Measurements from ENCODE around the gene TOX3.

The TOX3 gene

GRCh38 chr16:52416888-52417287 lies 130.1 kb downstream of the TOX3 start:
- H3K36me3 ChIP-seq (ENCODE audit: control insufficient read depth in 2 of 2, insufficient read depth in 2 of 2, low read length in 2 of 2) = no peaks in the 10 kb centered on the region
- H3K27me3 ChIP-seq (ENCODE audit: control insufficient read depth in 2 of 2, insufficient read depth in 2 of 2, low read length in 2 of 2) = no peaks in the 10 kb centered on the region
- H3K9me3 ChIP-seq (ENCODE audit: control insufficient read depth in 2 of 2, low read length in 2 of 2) = no peaks in the 10 kb centered on the region
- no peak overlapping the region for H3K4me3 ChIP-seq (ENCODE audit: low read length in 2 of 2)
- no peaks in the 10 kb centered on the region for H3K4me1 ChIP-seq (ENCODE audit: control insufficient read depth in 2 of 2, insufficient read depth in 2 of 2, low read length in 2 of 2)
- no peak overlapping the region for H3K9ac ChIP-seq (ENCODE audit: low read depth in 1 of 2, low read length in 2 of 2)
- no peak overlapping the region for H3K27ac ChIP-seq (ENCODE audit: low read depth in 2 of 2, low read length in 2 of 2)

- Histone ChIP-seq H3K27ac (ENCODE audit: low read depth in 2 of 2, low read length in 2 of 2) (no peak overlapping the region), H3K4me1 (ENCODE audit: control insufficient read depth in 2 of 2, insufficient read depth in 2 of 2, low read length in 2 of 2) (peaks cover 0 to 13% of the 10 kb centered on the region in 2 donors), H3K9ac (ENCODE audit: low read depth in 1 of 2, low read length in 2 of 2) (no peak overlapping the region), H3K27me3 (ENCODE audit: control insufficient read depth in 2 of 2, insufficient read depth in 2 of 2, low read length in 2 of 2) (no peaks in the 10 kb centered on the region), H3K4me3 (ENCODE audit: low read length in 2 of 2) (no peak overlapping the region), H3K36me3 (ENCODE audit: control insufficient read depth in 2 of 2, insufficient read depth in 2 of 2, low read length in 2 of 2) (no peaks in the 10 kb centered on the region), H3K9me3 (ENCODE audit: control insufficient read depth in 2 of 2, low read length in 2 of 2) (no peaks in the 10 kb centered on the region)
These were observed 135.9 kb downstream of the TOX3 start for GRCh38 chr16:52411011-52411410.

GRCh38 chr16:52408191-52408845 lies 138.6 kb downstream of the TOX3 start:
- Histone ChIP-seq H3K27ac (ENCODE audit: low read depth in 2 of 2, low read length in 2 of 2) (peak overlapping the region; percentile 29 to 32), H3K9ac (ENCODE audit: low read depth in 1 of 2, low read length in 2 of 2) (no peak overlapping the region), H3K9me3 (ENCODE audit: control insufficient read depth in 2 of 2, low read length in 2 of 2) (no peaks in the 10 kb centered on the region), H3K36me3 (ENCODE audit: control insufficient read depth in 2 of 2, insufficient read depth in 2 of 2, low read length in 2 of 2) (no peaks in the 10 kb centered on the region), H3K4me3 (ENCODE audit: low read length in 2 of 2) (no peak overlapping the region), H3K4me1 (ENCODE audit: control insufficient read depth in 2 of 2, insufficient read depth in 2 of 2, low read length in 2 of 2) (peaks cover 0 to 13% of the 10 kb centered on the region in 2 donors), H3K27me3 (ENCODE audit: control insufficient read depth in 2 of 2, insufficient read depth in 2 of 2, low read length in 2 of 2) (no peaks in the 10 kb centered on the region)

GRCh38 chr16:52407778-52408177 lies 139.2 kb downstream of the TOX3 start:
- Histone ChIP-seq H3K4me1 (ENCODE audit: control insufficient read depth in 2 of 2, insufficient read depth in 2 of 2, low read length in 2 of 2) (peaks cover 0 to 13% of the 10 kb centered on the region in 2 donors), H3K27me3 (ENCODE audit: control insufficient read depth in 2 of 2, insufficient read depth in 2 of 2, low read length in 2 of 2) (no peaks in the 10 kb centered on the region), H3K9ac (ENCODE audit: low read depth in 1 of 2, low read length in 2 of 2) (no peak overlapping the region), H3K4me3 (ENCODE audit: low read length in 2 of 2) (no peak overlapping the region), H3K9me3 (ENCODE audit: control insufficient read depth in 2 of 2, low read length in 2 of 2) (no peaks in the 10 kb centered on the region), H3K36me3 (ENCODE audit: control insufficient read depth in 2 of 2, insufficient read depth in 2 of 2, low read length in 2 of 2) (no peaks in the 10 kb centered on the region), H3K27ac (ENCODE audit: low read depth in 2 of 2, low read length in 2 of 2) (peak overlapping the region in 1 of 2 donors; percentile 32)

GRCh38 chr16:52405441-52405840 lies 141.5 kb downstream of the TOX3 start:
- Histone ChIP-seq H3K36me3 (ENCODE audit: control insufficient read depth in 2 of 2, insufficient read depth in 2 of 2, low read length in 2 of 2) (no peaks in the 10 kb centered on the region), H3K27ac (ENCODE audit: low read depth in 2 of 2, low read length in 2 of 2) (no peak overlapping the region), H3K9me3 (ENCODE audit: control insufficient read depth in 2 of 2, low read length in 2 of 2) (no peaks in the 10 kb centered on the region), H3K27me3 (ENCODE audit: control insufficient read depth in 2 of 2, insufficient read depth in 2 of 2, low read length in 2 of 2) (no peaks in the 10 kb centered on the region), H3K4me1 (ENCODE audit: control insufficient read depth in 2 of 2, insufficient read depth in 2 of 2, low read length in 2 of 2) (peaks cover 0 to 13% of the 10 kb centered on the region in 2 donors), H3K4me3 (ENCODE audit: low read length in 2 of 2) (no peak overlapping the region), H3K9ac (ENCODE audit: low read depth in 1 of 2, low read length in 2 of 2) (no peak overlapping the region)

GRCh38 chr16:52404546-52404945 lies 142.4 kb downstream of the TOX3 start:
- H3K36me3 ChIP-seq (ENCODE audit: control insufficient read depth in 2 of 2, insufficient read depth in 2 of 2, low read length in 2 of 2) = no peaks in the 10 kb centered on the region
- peaks cover 0 to 13% of the 10 kb centered on the region in 2 donors for H3K4me1 ChIP-seq (ENCODE audit: control insufficient read depth in 2 of 2, insufficient read depth in 2 of 2, low read length in 2 of 2)
- H3K27me3 ChIP-seq (ENCODE audit: control insufficient read depth in 2 of 2, insufficient read depth in 2 of 2, low read length in 2 of 2) = no peaks in the 10 kb centered on the region
- H3K27ac ChIP-seq (ENCODE audit: low read depth in 2 of 2, low read length in 2 of 2) = no peak overlapping the region
- no peak overlapping the region for H3K4me3 ChIP-seq (ENCODE audit: low read length in 2 of 2)
- no peak overlapping the region for H3K9ac ChIP-seq (ENCODE audit: low read depth in 1 of 2, low read length in 2 of 2)
- no peaks in the 10 kb centered on the region for H3K9me3 ChIP-seq (ENCODE audit: control insufficient read depth in 2 of 2, low read length in 2 of 2)

GRCh38 chr16:52399116-52399515 lies 147.8 kb downstream of the TOX3 start:
- Histone ChIP-seq H3K9ac (ENCODE audit: low read depth in 1 of 2, low read length in 2 of 2) (no peak overlapping the region), H3K27ac (ENCODE audit: low read depth in 2 of 2, low read length in 2 of 2) (no peak overlapping the region), H3K4me3 (ENCODE audit: low read length in 2 of 2) (no peak overlapping the region), H3K36me3 (ENCODE audit: control insufficient read depth in 2 of 2, insufficient read depth in 2 of 2, low read length in 2 of 2) (no peaks in the 10 kb centered on the region), H3K4me1 (ENCODE audit: control insufficient read depth in 2 of 2, insufficient read depth in 2 of 2, low read length in 2 of 2) (no peaks in the 10 kb centered on the region), H3K9me3 (ENCODE audit: control insufficient read depth in 2 of 2, low read length in 2 of 2) (no peaks in the 10 kb centered on the region), H3K27me3 (ENCODE audit: control insufficient read depth in 2 of 2, insufficient read depth in 2 of 2, low read length in 2 of 2) (no peaks in the 10 kb centered on the region)

- Histone ChIP-seq H3K27me3 (ENCODE audit: control insufficient read depth in 2 of 2, insufficient read depth in 2 of 2, low read length in 2 of 2) (no peaks in the 10 kb centered on the region), H3K36me3 (ENCODE audit: control insufficient read depth in 2 of 2, insufficient read depth in 2 of 2, low read length in 2 of 2) (no peaks in the 10 kb centered on the region), H3K4me3 (ENCODE audit: low read length in 2 of 2) (no peak overlapping the region), H3K9me3 (ENCODE audit: control insufficient read depth in 2 of 2, low read length in 2 of 2) (no peaks in the 10 kb centered on the region), H3K27ac (ENCODE audit: low read depth in 2 of 2, low read length in 2 of 2) (no peak overlapping the region), H3K4me1 (ENCODE audit: control insufficient read depth in 2 of 2, insufficient read depth in 2 of 2, low read length in 2 of 2) (no peaks in the 10 kb centered on the region), H3K9ac (ENCODE audit: low read depth in 1 of 2, low read length in 2 of 2) (no peak overlapping the region)
These were observed 148.4 kb downstream of the TOX3 start for GRCh38 chr16:52398491-52398960.

- H3K9me3 ChIP-seq (ENCODE audit: control insufficient read depth in 2 of 2, low read length in 2 of 2) = no peaks in the 10 kb centered on the region
- no peak overlapping the region for H3K27ac ChIP-seq (ENCODE audit: low read depth in 2 of 2, low read length in 2 of 2)
These were observed 148.9 kb downstream of the TOX3 start for GRCh38 chr16:52398021-52398420.

GRCh38 chr16:52393448-52393847 lies 153.5 kb downstream of the TOX3 start:
- no peaks in the 10 kb centered on the region for H3K4me1 ChIP-seq (ENCODE audit: control insufficient read depth in 2 of 2, insufficient read depth in 2 of 2, low read length in 2 of 2)
- H3K9ac ChIP-seq (ENCODE audit: low read depth in 1 of 2, low read length in 2 of 2) = no peak overlapping the region
- H3K27me3 ChIP-seq (ENCODE audit: control insufficient read depth in 2 of 2, insufficient read depth in 2 of 2, low read length in 2 of 2) = no peaks in the 10 kb centered on the region
- no peaks in the 10 kb centered on the region for H3K36me3 ChIP-seq (ENCODE audit: control insufficient read depth in 2 of 2, insufficient read depth in 2 of 2, low read length in 2 of 2)
- H3K9me3 ChIP-seq (ENCODE audit: control insufficient read depth in 2 of 2, low read length in 2 of 2) = no peaks in the 10 kb centered on the region
- no peak overlapping the region for H3K4me3 ChIP-seq (ENCODE audit: low read length in 2 of 2)
- no peak overlapping the region for H3K27ac ChIP-seq (ENCODE audit: low read depth in 2 of 2, low read length in 2 of 2)

More at GRCh38 chr16:52398021-52398420, 148.9 kb downstream of the TOX3 start:
- H3K36me3 ChIP-seq (ENCODE audit: control insufficient read depth in 2 of 2, insufficient read depth in 2 of 2, low read length in 2 of 2) = no peaks in the 10 kb centered on the region
- H3K27me3 ChIP-seq (ENCODE audit: control insufficient read depth in 2 of 2, insufficient read depth in 2 of 2, low read length in 2 of 2) = no peaks in the 10 kb centered on the region
- no peaks in the 10 kb centered on the region for H3K4me1 ChIP-seq (ENCODE audit: control insufficient read depth in 2 of 2, insufficient read depth in 2 of 2, low read length in 2 of 2)
- no peak overlapping the region for H3K4me3 ChIP-seq (ENCODE audit: low read length in 2 of 2)
- H3K9ac ChIP-seq (ENCODE audit: low read depth in 1 of 2, low read length in 2 of 2) = no peak overlapping the region

Measured in mucosa of rectum (tissue), 2 donors.